ENCODE measurements around the gene DBP.

The DBP gene

GRCh38 chr19:48587387-48587786 is 49.8 kb downstream of the DBP start:
- DNase-seq, result no peak
- H3K4me1 ChIP-seq (ENCODE audit: control insufficient read depth in 1 of 2, insufficient read depth in 2 of 2, low read length in 2 of 2), result peaks cover 0 to 5% of the 10 kb centered on the region in 2 experiments
- H2BK120ac ChIP-seq (ENCODE audit: insufficient read depth, low read length, poor library complexity), result no peak overlapping the region
- H3K14ac ChIP-seq (ENCODE audit: low read length), result no peak overlapping the region
- no peaks in the 10 kb centered on the region for H3K27me3 ChIP-seq (ENCODE audit: insufficient read depth, low read length)
- H4K12ac ChIP-seq (ENCODE audit: low read depth, low read length), result no peak overlapping the region
- H3K23ac ChIP-seq (ENCODE audit: low read length), result no peak overlapping the region
- no peak overlapping the region for H3K27ac ChIP-seq (ENCODE audit: low read depth, low read length)
- H3K4me3 ChIP-seq (ENCODE audit: low read depth, low read length), result no peak overlapping the region
- H4K91ac ChIP-seq (ENCODE audit: low read depth, low read length), result no peak overlapping the region
- H3K79me1 ChIP-seq (ENCODE audit: low read length), result peaks cover 3% of the 10 kb centered on the region
- H2BK5ac ChIP-seq (ENCODE audit: low read depth, low read length, poor library complexity), result no peak overlapping the region
- no peaks in the 10 kb centered on the region for H3K79me2 ChIP-seq (ENCODE audit: control insufficient read depth, insufficient read depth, low read length, poor library complexity)
- H2AFZ ChIP-seq (ENCODE audit: insufficient read depth, low read length, poor library complexity), result no peak overlapping the region
- H3K9me3 ChIP-seq (ENCODE audit: insufficient read depth, low read depth, low read length), result no peaks in the 10 kb centered on the region
- H3K36me3 ChIP-seq (ENCODE audit: control insufficient read depth in 1 of 2, insufficient read depth in 2 of 2, low read length in 2 of 2), result no peaks in the 10 kb centered on the region
- H3K4ac ChIP-seq (ENCODE audit: low read depth, low read length), result no peak overlapping the region
- no peak overlapping the region for H3K18ac ChIP-seq (ENCODE audit: low read length)
- WGBS (ENCODE audit: extremely low coverage, insufficient coverage, insufficient read length), result no CpG with 5 or more reads among the region's 3 CpGs
- no peak overlapping the region for H4K8ac ChIP-seq (ENCODE audit: low read depth, low read length)
- no peak overlapping the region for H2AK5ac ChIP-seq (ENCODE audit: low read length)
- H2BK12ac ChIP-seq (ENCODE audit: low read length), result no peak overlapping the region
- H3K4me2 ChIP-seq (ENCODE audit: low read length), result no peak overlapping the region
- no peak overlapping the region for H3K9ac ChIP-seq (ENCODE audit: low read length)

- Histone ChIP-seq H2AFZ (ENCODE audit: insufficient read depth, low read length, poor library complexity) (no peak overlapping the region), H2AK5ac (ENCODE audit: low read length) (no peak overlapping the region), H3K4me1 (ENCODE audit: control insufficient read depth in 1 of 2, insufficient read depth in 2 of 2, low read length in 2 of 2) (no peaks in the 10 kb centered on the region), H4K91ac (ENCODE audit: low read depth, low read length) (no peak overlapping the region), H4K8ac (ENCODE audit: low read depth, low read length) (no peak overlapping the region), H2BK5ac (ENCODE audit: low read depth, low read length, poor library complexity) (no peak overlapping the region), H3K79me1 (ENCODE audit: low read length) (no peaks in the 10 kb centered on the region), H3K79me2 (ENCODE audit: control insufficient read depth, insufficient read depth, low read length, poor library complexity) (no peaks in the 10 kb centered on the region), H2BK12ac (ENCODE audit: low read length) (no peak overlapping the region), H2BK120ac (ENCODE audit: insufficient read depth, low read length, poor library complexity) (no peak overlapping the region), H3K27me3 (ENCODE audit: insufficient read depth, low read length) (no peaks in the 10 kb centered on the region), H3K4ac (ENCODE audit: low read depth, low read length) (no peak overlapping the region), H3K23ac (ENCODE audit: low read length) (no peak overlapping the region), H3K36me3 (ENCODE audit: control insufficient read depth in 1 of 2, insufficient read depth in 2 of 2, low read length in 2 of 2) (no peaks in the 10 kb centered on the region), H3K14ac (ENCODE audit: low read length) (no peak overlapping the region), H3K27ac (ENCODE audit: low read depth, low read length) (no peak overlapping the region), H3K9me3 (ENCODE audit: insufficient read depth, low read depth, low read length) (no peaks in the 10 kb centered on the region), H3K4me3 (ENCODE audit: low read depth, low read length) (no peak overlapping the region), H3K9ac (ENCODE audit: low read length) (no peak overlapping the region), H4K12ac (ENCODE audit: low read depth, low read length) (no peak overlapping the region), H3K4me2 (ENCODE audit: low read length) (no peak overlapping the region), H3K18ac (ENCODE audit: low read length) (no peak overlapping the region)
- no CpG with 5 or more reads among the region's 2 CpGs for WGBS (ENCODE audit: extremely low coverage, insufficient coverage, insufficient read length)
- peak in 1 of 2 donors; percentile 22 for DNase-seq
Measured at GRCh38 chr19:48582168-48582567, 55.0 kb downstream of the DBP start.

Data from trophoblast cell (in vitro differentiated cells and primary cell).